ENCODE data around the gene TYSND1. TPM values are rescaled to one million over a fixed set of nuclear protein-coding genes. Genes with fewer than 3 reads are reported as not detected.

Gene TYSND1
- total and polyA plus RNA-seq, 2 of the 13 experiments (the other 11 are each of a cell fraction or from before 2014, with no cell fraction given): 3.3 to 8.9 TPM

GRCh38 chr10:70146489-70147258 lies at the start of gene TYSND1 (continued):
- TF ChIP-seq JUND (CRISPR knock-in tag; IDR thresholded peaks at IDR 0.05): peak; percentile 84; the same call in 1 of the 2 replicates
- TF ChIP-seq ZNF367 (CRISPR knock-in tag; IDR thresholded peaks at IDR 0.05; ENCODE audit: borderline replicate concordance): no peak
- no peak for TF ChIP-seq HNRNPLL (IDR thresholded peaks at IDR 0.05; ENCODE audit: low read depth, low read length, poor library complexity, severe bottlenecking)
- TF ChIP-seq SNRNP70 (IDR thresholded peaks at IDR 0.05; ENCODE audit: low read depth, low read length): no peak
- no peak for TF ChIP-seq ZNF275 (CRISPR knock-in tag; IDR thresholded peaks at IDR 0.05; ENCODE audit: borderline replicate concordance)
- TF ChIP-seq ZBTB42 (CRISPR knock-in tag; IDR thresholded peaks at IDR 0.05): no peak
- peak; percentile 81 for TF ChIP-seq SAP130 (CRISPR knock-in tag; IDR thresholded peaks at IDR 0.05; ENCODE audit: low read depth)
- no peak for TF ChIP-seq BRF2 (CRISPR knock-in tag; IDR thresholded peaks at IDR 0.05)
- no peak; the same call in none of the 2 replicates for TF ChIP-seq ZNF746 (CRISPR knock-in tag; IDR thresholded peaks at IDR 0.05)
- no peak for TF ChIP-seq GMEB2 (CRISPR knock-in tag; IDR thresholded peaks at IDR 0.05; ENCODE audit: low read depth)
- no peak for TF ChIP-seq ZNF639 (CRISPR knock-in tag; conservative IDR thresholded peaks at IDR 0.05)
- TF ChIP-seq PRDM4 (CRISPR knock-in tag; IDR thresholded peaks at IDR 0.05; ENCODE audit: borderline replicate concordance): no peak
- no peak for TF ChIP-seq ZNF552 (CRISPR knock-in tag; IDR thresholded peaks at IDR 0.05; ENCODE audit: borderline replicate concordance)
- TF ChIP-seq ARID5B (CRISPR knock-in tag; IDR thresholded peaks at IDR 0.05): peak; percentile 29; the same call in 1 of the 2 replicates
- TF ChIP-seq ZNF296 (CRISPR knock-in tag; conservative IDR thresholded peaks at IDR 0.05): no peak
- TF ChIP-seq CHD2 (IDR thresholded peaks at IDR 0.05; ENCODE audit: low read depth, low read length): no peak
- TF ChIP-seq MAFF (IDR thresholded peaks at IDR 0.05; ENCODE audit: low read depth, low read length): no peak

Data from HepG2 (cell line).